SKM-1 (cell line): ENCODE measurements around the gene TTYH1.

Experiments used
- DNase-seq: peaks from one replicate; lab custom pipeline; 2025; ENCODE audit not compliant: unreplicated experiment; lab: John Stamatoyannopoulos, UW

TTYH1 gene

GRCh38 chr19:54422136-54422535 is 6.9 kb downstream of the TTYH1 start:
- DNase-seq = no peak

DNA sequence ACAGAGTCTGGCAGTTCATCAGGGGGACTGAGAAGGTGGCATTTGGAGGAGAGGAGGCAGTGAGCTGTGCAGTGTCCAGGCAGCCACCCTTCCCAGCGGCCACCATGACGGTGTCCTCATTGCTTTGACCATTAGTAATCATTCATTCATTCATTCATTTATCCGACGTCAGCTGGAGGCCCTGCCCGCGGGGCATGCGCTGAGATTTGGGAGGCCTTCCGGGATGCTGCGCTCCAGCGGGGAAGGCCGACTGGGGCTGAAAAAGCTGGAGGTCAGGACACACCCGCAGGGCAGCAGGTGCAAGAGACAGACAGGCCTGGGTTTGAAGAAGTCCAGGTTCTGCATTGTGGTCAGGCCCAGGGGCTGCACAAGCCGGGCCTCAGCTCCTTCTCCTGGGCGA is 8.9 kb downstream of the TTYH1 start:
- no peak for DNase-seq

DNA sequence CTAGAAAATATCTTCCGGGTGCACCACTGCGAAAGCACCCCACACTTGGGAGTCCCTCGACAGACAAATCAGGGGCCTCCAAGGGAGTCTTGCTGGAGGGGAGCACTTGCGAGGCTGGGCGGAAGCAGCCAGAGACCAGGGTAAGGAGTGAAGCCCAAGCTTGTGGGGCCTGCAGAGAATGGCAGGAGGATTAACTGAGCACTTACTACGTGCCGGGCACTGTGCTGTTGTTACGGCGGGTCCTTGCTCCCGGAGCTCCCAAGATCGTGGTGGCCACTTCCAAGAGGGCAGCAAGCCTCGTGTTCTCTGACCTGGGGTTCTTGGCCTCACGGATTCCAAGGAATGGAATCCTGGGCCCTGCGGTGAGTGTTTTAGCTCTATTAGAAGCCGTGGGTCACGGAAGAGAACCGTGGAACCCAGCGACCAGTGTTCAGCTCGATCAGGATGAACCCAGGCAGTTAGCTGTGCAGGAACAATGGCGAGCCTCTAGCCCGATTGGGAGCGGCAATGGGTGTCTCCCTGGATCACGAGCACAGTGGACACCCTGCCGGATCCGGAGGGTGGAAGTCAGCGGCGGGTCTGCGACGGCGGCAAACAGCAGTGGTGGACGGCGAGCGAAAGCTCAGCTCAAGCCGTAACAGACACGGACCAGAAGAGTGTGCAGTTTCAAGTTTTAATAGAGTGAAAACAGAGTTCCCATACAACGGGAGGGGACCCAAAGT is 9.6 kb downstream of the TTYH1 start:
- DNase-seq = no peak

DNA sequence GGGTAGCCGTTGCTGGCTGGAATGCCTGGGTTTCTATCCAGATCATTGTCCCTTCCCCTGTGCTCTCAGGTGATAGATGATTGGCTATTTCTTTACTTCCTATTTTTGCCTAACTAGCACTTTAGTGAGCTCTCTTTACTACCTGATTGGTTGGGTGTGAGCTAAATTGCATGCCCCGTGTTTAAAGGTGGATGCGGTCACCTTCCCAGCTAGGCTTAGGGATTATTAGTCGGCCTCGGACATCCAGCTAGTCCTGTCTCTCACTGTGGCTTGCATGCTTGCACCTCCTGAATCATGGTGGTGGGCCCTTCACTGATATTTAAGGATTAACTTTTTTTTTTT is 10.1 kb downstream of the TTYH1 start:
- no peak for DNase-seq

GRCh38 chr19:54426291-54426931 is 11.1 kb downstream of the TTYH1 start:
- DNase-seq = no peak

GRCh38 chr19:54427586-54427985 is 12.3 kb downstream of the TTYH1 start:
- DNase-seq = no peak

GRCh38 chr19:54428323-54429175 is 13.3 kb downstream of the TTYH1 start:
- no peak for DNase-seq

DNA sequence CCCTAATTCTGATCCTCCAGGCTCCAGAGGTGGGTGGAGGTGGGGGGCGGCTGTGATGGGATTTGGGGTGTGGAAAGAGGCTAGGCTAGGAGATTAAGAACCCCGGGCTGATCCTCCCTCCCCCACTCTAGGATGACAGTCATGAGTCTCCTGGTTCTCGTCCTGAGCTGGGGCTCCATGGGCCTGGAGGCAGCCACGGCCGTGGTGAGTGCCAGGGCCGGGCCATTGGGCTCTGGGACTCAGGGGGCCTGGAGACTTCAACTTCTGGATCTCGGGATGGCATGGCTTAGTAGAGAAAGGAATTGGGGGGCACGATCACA is 13.9 kb downstream of the TTYH1 start:
- no peak for DNase-seq

- DNase-seq = no peak
These were observed 14.4 kb downstream of the TTYH1 start for GRCh38 chr19:54429545-54430227.

GRCh38 chr19:54430306-54431254 is 15.3 kb downstream of the TTYH1 start:
- no peak for DNase-seq

GRCh38 chr19:54431255-54431838 is 16.1 kb downstream of the TTYH1 start:
- no peak for DNase-seq

DNA sequence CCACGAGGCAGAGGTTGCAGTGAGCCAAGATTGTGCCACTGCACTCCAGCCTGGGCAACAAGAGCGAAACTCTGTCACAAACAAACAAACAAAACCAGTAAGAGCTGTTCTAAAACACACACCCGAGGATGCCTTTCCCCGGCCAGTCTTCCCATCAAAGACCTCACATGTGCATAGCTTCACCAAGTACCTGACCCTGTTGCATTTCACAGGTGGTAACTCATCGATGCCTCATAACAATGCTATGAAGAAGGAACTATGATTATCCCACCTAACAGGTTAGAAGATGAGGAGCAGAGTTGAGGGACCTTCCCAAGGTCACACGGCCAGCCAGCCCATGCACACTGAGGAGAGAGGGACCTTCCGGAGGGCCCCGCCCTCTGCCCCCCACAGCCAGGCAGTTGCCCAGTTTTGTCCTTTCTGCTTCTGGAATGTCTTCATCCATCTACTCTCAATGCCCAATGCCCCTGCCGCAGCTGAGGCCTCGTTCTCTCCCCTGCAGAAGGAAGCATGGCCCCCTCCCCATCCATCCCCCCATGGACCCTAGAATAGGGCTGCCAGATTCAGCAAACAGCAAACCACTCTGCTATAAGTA is 17.0 kb downstream of the TTYH1 start:
- DNase-seq = no peak

GRCh38 chr19:54433697-54434096 is 18.4 kb downstream of the TTYH1 start:
- no peak for DNase-seq

GRCh38 chr19:54434112-54434872 is 19.0 kb downstream of the TTYH1 start:
- DNase-seq = no peak

DNA sequence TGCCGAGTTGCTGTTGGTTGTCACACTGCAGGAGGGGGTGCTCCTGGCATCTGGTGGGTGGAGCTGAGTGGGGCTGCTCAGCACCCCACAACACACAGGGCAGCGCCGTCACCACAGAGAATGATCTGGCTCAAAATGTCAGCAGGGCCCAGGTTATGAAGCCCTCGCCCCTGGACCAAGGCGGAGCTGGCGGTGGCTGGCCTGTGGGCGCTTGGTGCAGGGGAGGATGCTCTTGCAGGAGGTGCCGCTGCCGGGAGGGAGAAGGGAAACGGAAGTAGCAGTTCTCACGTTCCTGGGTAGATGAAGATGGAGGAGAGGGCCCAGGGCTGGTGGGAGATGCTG is 19.6 kb downstream of the TTYH1 start:
- no peak for DNase-seq

DNA sequence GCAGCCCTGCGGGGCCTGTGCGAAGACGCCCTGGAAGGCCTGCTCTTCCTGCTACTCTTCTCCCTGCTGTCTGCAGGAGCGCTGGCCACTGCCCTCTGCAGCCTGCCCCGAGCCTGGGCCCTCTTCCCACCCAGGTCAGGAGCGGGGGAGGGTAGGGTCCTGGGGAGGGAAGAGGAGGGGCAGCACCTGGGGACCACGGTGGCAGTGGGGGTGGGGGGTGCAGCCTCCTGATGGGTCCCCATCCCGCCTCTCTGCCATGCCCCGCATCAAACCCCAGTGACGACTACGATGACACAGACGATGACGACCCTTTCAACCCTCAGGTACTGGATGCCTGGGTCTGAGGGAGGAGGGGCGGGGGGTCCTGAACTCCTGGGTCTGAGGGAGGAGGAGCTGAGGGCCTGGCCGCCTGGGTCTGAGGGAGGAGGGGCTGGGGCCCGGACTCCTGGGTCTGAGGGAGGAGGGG is 20.3 kb downstream of the TTYH1 start:
- DNase-seq = no peak

DNA sequence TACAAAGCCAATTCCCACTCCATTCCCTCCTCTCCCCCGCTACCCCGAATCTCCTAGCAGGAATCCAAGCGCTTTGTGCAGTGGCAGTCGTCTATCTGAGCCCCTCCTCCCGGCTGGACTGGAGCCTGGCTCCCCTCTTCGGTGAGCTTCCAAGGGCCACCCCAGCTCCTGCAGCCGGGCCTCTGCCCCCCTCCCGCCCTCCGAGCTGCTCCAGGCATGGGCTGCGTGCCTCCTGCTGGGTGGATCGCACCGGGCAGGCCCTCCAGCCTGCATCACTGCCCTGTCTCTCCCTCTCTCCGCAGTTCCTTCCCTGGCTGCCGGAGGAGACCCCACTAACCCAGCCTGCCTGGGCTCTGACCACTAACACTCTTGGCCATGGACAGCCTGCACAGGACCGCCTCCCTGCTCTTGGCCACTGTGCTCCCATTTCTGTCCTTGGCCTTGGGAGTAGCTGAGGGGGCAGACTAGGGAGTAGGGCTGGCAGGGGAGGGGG is 20.8 kb downstream of the TTYH1 start:
- no peak for DNase-seq

DNA sequence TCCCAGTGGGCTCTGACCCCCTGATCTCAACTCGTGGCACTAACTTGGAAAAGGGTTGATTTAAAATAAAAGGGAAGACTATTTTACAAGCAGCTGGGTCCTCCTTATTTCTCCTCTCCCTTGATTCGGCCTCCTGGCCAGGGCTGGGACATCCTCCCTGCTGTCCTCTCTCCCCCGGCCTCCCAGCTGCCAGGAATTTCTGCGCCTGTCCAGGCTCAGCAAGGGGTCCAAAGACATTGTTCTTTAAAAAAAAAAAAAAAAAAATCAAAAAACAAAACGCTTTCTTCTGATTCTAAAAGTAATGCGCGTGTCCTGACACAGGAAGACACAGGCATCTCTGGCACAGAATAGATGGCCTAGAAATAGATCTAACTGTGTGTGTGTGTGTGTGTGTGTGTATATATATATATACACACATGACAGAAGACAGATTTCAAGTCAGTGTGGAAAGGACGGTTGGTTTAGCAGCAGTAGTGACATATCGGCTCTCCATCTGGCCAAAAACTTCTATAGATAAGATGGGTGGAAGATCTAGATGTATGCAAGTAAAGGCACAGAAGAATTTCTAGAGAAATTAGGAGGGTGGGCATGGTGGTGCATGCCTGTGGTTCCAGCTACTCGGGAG is 21.5 kb downstream of the TTYH1 start:
- DNase-seq = no peak
